Hippocampal formation (tissue), 2 donors: Measurements from ENCODE around the gene CDK19.
"Not testable (repeated sequence)": the region's sequence is repeated elsewhere in the genome, so short reads cannot be mapped to it uniquely, and the experiment has no call there.

Source experiments
- DNase-seq, 2 donors: peaks; one replicate each; lab custom pipeline; 2025; lab: John Stamatoyannopoulos, UW

The CDK19 gene

GRCh38 chr6:110815411-110816409, at the start of gene CDK19:
Gene CDK19, minus strand, starts transcription at chr6:110815469. Its CDS starts 333 bp downstream, at chr6:110815136.
- DNase-seq = peak; percentile 96

GRCh38 chr6:110864824-110865223, 49.6 kb upstream of the CDK19 start:
- DNase-seq = no peak

GRCh38 chr6:110859335-110859792, 44.1 kb upstream of the CDK19 start:
- no peak for DNase-seq

GRCh38 chr6:110858562-110859214, 43.4 kb upstream of the CDK19 start:
- no peak for DNase-seq

- no peak for DNase-seq
Observed at GRCh38 chr6:110858016-110858415, 42.7 kb upstream of the CDK19 start.

- DNase-seq = no peak
Observed at GRCh38 chr6:110856296-110856695, 41.0 kb upstream of the CDK19 start.

GRCh38 chr6:110853754-110854477, 38.6 kb upstream of the CDK19 start:
- DNase-seq = no peak

- no peak for DNase-seq
Observed at GRCh38 chr6:110852773-110853172, 37.5 kb upstream of the CDK19 start.

GRCh38 chr6:110849781-110850180, 34.5 kb upstream of the CDK19 start:
- DNase-seq = no peak

- no peak for DNase-seq
Observed at GRCh38 chr6:110841266-110841665, 26.0 kb upstream of the CDK19 start.

- not testable (repeated sequence) for DNase-seq
Observed at GRCh38 chr6:110835751-110836150, 20.5 kb upstream of the CDK19 start.

- DNase-seq = no peak
Observed at GRCh38 chr6:110833831-110834230, 18.6 kb upstream of the CDK19 start.

GRCh38 chr6:110831405-110831804, 16.1 kb upstream of the CDK19 start:
- DNase-seq = no peak

GRCh38 chr6:110828396-110828795, 13.1 kb upstream of the CDK19 start:
- no peak for DNase-seq

- no peak for DNase-seq
Observed at GRCh38 chr6:110826236-110827129, 11.2 kb upstream of the CDK19 start.

GRCh38 chr6:110823146-110823545, 7.9 kb upstream of the CDK19 start:
- DNase-seq = no peak

- DNase-seq = no peak
Observed at GRCh38 chr6:110822249-110822648, 7.0 kb upstream of the CDK19 start.

- DNase-seq = no peak
Observed at GRCh38 chr6:110816677-110817076, 1.4 kb upstream of the CDK19 start.

- DNase-seq = no peak
Observed at GRCh38 chr6:110815015-110815410, 256 bp downstream of the CDK19 start.

GRCh38 chr6:110814102-110815014, 911 bp downstream of the CDK19 start:
- peak; percentile 15 to 44 for DNase-seq
